NCI-H526 treated with DMSO at 0.1 percent for 48 hours (cell line): ENCODE data around the gene PPP1R3F.
"Not testable (repeated sequence)": the region's sequence is repeated elsewhere in the genome, so short reads cannot be mapped to it uniquely, and the experiment has no call there.

Experiments used
- DNase-seq: peaks from one replicate; lab custom pipeline; 2025; lab: John Stamatoyannopoulos, UW

Gene PPP1R3F

DNA sequence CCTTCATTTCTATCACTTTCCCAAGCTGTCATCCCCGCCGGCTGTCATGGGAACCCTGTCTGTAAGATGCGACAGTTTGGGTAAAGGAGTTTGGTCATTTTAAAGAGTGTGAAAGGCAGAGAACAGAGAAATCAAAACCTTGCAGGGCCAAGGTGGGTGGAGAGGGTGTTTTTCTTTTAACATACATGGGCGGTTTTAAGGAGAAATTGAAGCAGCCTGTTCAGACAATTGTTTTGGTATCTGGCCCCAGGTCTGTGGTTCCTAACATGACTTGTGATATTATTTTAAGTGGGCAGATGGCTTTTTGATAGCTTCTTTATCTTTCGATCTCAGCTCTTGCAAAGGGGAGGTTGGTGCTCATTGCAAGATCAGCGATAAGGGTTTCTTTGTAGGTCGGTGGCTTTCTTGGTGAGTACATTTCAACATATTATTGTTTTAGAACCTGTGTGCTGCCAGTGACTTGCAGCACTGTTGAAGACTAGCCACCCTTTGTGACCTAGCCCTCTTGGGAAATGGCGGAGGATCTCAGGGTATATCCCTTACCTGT lies 3.7 kb downstream of the PPP1R3F start:
- DNase-seq = no peak

DNA sequence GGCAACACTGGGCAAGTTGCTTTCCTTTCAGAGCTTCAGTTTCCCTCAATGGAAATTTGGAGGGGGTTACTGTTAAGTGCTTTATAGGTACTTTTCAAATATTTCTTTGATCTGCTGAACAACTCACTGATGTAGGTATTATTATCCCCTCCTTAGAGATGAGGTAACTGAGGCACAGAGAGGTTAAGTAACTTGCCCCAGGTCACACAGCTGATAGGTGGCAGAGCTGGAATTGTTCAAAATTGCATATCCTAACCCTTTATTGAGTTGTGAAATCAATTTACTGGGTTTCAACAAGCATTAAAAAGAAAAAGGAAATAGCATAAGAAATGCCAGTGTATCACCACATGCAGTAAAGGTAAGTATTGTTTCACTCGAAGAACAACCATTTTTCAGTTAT lies 6.6 kb downstream of the PPP1R3F start:
- DNase-seq = no peak

- DNase-seq = no peak
Measured at GRCh38 chrX:49276671-49277534, 7.3 kb downstream of the PPP1R3F start.

DNA sequence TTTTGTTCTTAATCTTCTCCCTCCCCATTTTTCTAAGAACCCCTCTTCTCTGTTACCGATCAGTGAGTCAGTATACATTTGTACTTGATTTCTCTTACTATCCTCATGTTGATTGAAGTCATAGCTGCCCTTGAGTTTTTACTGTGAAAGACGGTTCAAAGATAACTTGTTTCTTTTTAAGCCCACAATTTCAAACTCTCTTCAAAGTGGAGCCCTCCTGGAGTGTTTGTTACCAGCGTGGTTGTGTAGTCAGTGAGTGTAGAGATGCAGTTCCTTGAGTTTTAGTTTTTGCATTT lies 7.9 kb downstream of the PPP1R3F start:
- DNase-seq = no peak

GRCh38 chrX:49278081-49278480 lies 8.5 kb downstream of the PPP1R3F start:
- DNase-seq = no peak

DNA sequence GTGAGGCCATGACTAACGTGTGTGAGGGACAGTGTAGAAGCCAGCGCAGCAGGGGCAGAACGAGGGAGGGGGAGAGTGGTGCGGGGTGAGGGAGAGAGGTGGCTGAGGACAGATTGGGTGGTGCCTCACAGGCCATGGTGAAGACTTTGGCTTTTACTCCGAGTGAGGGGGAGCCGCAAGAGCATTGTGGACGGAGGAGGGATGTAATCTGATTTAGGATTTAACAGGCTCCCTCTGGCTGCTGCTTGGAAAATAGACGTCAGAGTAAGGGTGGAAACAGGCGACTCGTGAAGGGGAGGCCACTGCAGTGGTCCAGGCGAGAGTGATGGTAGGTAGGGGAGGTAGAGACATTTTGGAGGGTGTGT lies 13.0 kb downstream of the PPP1R3F start:
- no peak for DNase-seq

DNA sequence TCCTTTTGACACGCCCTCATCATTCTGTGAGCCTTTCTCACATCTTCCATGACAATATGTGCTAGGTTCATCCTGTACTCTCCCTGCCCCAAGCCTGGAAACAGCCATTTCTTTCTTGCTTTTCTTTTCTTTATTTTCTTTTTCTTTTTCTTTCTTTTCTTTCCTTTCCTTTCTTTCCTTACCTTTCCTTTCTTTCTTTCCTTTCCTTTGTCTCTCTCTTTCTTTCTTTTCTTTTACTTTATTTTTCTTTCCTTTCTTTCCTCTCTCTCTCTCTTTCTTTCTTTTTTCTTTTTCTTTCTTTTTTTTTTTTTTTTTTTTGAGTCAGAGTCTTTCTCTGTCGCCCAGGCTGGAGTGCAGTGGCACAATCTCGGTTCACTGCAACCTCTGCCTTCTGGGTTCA lies 14.6 kb downstream of the PPP1R3F start:
- no peak for DNase-seq

- DNase-seq = no peak
Measured at GRCh38 chrX:49286136-49286535, 16.5 kb downstream of the PPP1R3F start.

DNA sequence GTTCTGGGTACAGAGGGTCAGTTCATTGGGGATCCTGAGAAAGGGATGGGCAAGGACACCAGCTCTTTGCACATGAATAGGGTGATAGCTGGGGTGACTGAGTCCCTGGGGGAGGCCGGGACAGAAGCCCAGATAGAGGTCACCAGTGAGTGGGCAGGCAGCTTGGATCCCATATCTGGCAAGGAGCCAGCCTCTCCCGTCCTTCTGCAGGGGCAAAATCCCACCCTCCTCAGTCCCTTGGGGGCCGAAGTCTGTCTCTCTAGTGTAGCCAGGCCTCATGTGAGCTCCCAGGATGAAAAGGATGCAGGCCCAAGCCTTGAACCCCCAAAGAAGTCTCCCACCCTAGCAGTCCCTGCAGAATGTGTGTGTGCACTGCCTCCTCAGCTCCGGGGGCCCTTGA lies 17.0 kb downstream of the PPP1R3F start:
- DNase-seq = no peak

GRCh38 chrX:49287665-49288064 lies 18.1 kb downstream of the PPP1R3F start:
- no peak for DNase-seq

- DNase-seq = no peak
Measured at GRCh38 chrX:49290215-49290614, 20.6 kb downstream of the PPP1R3F start.

GRCh38 chrX:49291615-49292337 lies 22.2 kb downstream of the PPP1R3F start:
- no peak for DNase-seq

DNA sequence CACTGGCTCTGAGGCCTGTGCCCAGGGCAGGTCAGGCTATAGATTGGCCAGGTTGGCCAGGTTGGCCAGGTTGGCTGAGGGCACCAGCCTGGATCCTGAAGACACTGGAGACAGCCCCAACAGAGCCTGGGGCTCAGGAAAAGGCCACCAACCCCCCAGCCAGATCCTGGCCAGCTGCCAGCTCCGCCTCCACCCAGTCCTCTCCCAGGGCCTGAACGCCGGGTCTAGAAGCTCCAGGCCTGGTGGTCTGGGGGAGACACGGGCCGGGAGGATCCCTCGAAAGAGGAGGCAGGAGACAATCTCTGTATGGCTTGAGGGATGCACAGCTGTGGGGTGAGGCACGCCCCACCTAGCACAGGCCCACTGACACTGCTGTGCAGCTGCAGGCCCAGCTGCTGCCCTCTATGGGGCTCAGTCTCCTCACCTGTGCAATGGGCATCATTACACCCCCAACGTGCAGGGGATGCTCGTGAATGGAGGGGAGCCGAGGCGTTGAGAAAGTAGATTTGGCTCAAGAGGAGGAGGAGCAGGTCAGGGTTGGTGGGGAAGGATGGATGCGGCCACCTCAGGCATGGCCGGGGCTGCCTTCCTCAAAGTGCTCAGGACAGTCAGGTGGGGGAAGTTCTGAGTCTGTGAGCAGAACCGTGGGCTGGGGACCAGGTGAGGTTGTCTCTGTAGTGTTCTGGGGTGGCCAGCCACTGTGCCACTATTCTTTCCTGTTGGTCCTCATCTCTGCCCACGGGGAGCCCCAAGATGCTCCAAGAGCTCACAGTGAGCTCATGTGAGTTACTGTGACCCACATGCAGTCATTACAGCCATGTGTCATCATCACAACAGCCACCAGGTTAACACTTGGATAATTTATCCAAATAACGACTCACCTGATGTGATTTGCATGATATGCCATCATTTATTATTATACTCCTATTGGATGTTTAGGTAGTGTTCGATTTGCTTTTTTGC lies 23.1 kb downstream of the PPP1R3F start:
- DNase-seq = no peak

DNA sequence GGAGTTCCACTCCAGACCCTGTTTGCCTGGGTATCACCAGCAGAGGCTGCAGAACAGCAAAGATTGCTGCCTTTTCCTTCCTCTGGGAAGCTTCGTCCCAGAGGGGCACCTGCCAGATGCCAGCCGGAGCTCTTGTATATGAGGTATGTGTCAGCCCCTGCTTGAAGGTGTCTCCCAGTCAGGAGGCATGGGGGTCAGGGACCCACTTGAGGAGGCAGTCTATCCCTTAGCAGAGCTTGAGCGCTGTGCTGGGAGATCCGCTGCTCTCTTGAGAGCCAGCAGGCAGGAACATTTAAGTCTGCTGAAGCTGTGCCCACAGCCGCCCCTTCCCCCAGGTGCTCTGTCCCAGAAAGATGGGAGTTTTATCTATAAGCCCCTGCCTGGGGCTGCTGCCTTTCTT lies 29.7 kb downstream of the PPP1R3F start:
- DNase-seq = not testable (repeated sequence)

GRCh38 chrX:49300703-49301102 lies 31.1 kb downstream of the PPP1R3F start:
- no peak for DNase-seq

DNA sequence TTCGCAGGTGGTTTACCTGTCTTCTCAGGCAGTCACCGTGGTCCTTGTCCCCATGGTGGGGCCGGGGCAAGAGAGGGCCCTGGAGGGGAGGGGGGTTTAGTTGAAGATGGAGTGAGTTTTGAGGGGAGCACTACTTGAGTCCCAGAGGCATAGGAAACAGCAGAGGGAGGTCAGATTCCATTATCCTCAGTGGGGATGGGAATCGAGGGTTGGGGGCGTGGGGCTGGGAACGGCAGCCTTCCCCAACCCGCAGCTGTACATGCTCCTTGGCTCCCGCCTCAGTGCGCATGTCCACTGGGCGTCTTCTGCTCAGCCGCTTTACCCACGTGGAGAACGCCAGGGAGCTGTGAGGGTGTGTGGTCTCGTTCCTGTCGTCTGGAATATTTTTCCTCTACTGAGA lies 33.8 kb downstream of the PPP1R3F start, which contains the start of gene GAGE10:
TSS of gene GAGE10 (plus strand) at position 301 of the 400 bp plus-strand sequence. CDS start 1,214 bp downstream, outside the sequence.
- DNase-seq = no peak

DNA sequence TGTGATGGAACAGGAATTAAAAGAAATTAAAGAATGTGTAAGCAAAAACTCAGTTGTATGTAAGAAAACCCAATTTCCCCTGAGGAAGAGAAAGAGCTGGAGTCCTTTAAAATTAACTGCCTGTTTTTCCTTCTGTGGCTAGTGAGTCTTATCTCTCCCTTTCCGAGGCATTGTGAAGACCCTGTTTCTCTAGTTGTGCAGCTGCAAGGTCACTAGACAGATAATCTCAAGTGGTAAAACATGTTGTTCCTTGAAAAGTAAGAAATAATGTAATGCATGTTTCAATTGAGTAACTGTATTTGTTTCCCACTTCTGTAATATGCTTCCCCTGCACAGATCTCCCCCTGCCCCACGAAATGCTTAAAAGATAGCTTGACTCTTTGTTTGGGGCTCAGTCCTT lies 38.2 kb downstream of the PPP1R3F start:
- not testable (repeated sequence) for DNase-seq

DNA sequence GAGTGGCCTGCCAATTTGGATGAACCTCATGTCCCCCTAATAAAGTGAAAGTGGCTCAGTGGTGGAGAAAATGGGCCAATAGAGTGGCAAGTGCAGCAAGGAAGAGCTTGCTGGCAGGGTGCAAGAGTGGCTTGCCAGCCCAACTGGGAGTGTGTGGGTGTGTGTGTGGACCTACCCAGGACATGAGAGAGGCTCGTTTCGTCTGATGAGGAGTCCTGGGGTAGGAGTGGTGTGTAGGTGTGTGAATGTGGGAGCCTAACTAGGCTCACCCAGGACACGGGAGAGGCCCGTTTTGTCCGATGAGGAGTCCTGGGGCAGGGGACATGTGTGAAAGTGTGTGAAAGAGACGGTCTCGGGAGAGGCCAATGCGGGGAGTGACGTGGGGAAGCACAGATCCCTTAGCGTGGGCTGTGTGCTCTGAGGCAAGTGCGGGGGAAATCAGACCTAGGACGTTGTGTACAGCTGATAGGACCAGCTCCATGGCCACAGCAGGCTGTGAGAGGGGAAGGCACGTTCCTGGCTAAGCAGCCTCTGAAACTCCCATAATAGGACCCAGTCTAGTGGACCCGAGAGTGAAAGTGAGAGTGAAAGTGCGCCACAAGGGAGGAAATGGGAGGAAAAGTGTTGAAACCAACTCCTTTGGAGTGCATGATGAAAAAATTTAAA lies 39.1 kb downstream of the PPP1R3F start:
- DNase-seq = no peak

DNA sequence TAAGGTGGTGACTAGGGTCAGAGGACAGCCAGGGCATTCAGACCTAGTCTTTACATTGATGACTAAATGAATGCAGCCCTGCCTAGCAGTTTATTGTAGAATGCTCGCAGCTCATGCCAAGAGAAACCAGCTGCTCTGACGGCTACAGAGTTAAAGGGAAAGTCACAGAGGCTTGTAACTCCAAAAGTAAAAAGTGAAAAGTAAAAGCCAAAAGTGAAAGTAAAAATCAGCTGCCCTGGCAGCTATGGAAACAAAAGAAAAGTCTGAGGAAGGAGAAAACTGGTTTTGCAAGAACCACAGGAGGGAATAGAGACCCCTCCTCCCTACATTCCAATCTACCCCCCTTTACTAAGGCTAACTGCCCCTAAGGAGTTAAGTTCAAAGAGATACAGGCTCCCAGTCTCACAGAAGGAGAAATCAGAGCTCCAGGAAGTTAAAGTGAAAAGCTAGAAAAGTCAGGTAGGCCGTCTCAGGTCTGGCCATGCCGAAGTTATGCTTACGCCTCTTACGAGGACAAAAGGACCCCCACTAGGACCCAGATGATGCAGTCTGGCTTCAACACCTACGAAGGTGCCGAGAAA lies 39.9 kb downstream of the PPP1R3F start:
- no peak for DNase-seq

DNA sequence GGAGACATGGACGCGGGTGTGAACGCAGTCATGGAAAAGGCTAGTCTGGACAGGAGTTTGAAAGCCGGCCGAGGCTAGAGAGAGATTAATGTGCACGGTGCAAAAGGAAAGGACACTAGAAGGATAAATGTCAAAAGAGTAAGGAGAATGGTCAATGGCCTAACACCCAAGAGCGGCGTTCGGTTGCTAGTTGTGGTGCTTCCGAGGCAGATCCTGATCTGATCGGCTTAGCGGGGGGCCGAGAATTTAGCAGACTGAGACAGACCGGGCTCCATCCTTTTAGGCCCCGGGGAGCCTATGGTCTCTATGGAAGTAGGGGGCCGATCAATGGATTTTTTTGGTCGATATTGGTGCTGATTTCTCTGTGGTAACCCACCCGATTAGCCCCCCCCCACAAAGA lies 40.8 kb downstream of the PPP1R3F start:
- no peak for DNase-seq

GRCh38 chrX:49312176-49312575 lies 42.6 kb downstream of the PPP1R3F start:
- DNase-seq = no peak
